ENCODE results near the gene CBX3. TPM values are rescaled to one million over a fixed set of nuclear protein-coding genes. Genes with fewer than 3 reads are reported as not detected.

The CBX3 gene
- total RNA-seq, 2 donors from 2014 or later: 51.6 to 75.3 TPM

- intact Hi-C loops (cut with DNase I): no loop called here
- Histone ChIP-seq H3K9me3 (no peaks in the 10 kb centered on the region), H3K27me3 (replicated peaks; ENCODE audit: insufficient read depth) (no peaks in the 10 kb centered on the region), H3K4me3 (no peak overlapping the region), H3K36me3 (no peaks in the 10 kb centered on the region), H3K27ac (no peak overlapping the region), H3K4me1 (replicated peaks) (no peaks in the 10 kb centered on the region)
- 90% methylated on average over 5 of the region's 5 CpGs for WGBS
- DNase-seq (ENCODE audit: low spot score): no peak
- no peak for TF ChIP-seq POLR2AphosphoS5 (IDR thresholded peaks at IDR 0.05)
- TF ChIP-seq POLR2A (IDR thresholded peaks at IDR 0.05): no peak
- TF ChIP-seq, protein P1, sequence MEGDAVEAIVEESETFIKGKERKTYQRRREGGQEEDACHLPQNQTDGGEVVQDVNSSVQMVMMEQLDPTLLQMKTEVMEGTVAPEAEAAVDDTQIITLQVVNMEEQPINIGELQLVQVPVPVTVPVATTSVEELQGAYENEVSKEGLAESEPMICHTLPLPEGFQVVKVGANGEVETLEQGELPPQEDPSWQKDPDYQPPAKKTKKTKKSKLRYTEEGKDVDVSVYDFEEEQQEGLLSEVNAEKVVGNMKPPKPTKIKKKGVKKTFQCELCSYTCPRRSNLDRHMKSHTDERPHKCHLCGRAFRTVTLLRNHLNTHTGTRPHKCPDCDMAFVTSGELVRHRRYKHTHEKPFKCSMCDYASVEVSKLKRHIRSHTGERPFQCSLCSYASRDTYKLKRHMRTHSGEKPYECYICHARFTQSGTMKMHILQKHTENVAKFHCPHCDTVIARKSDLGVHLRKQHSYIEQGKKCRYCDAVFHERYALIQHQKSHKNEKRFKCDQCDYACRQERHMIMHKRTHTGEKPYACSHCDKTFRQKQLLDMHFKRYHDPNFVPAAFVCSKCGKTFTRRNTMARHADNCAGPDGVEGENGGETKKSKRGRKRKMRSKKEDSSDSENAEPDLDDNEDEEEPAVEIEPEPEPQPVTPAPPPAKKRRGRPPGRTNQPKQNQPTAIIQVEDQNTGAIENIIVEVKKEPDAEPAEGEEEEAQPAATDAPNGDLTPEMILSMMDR (IDR thresholded peaks at IDR 0.05): no peak
Measured at GRCh38 chr7:26179422-26179821, 22.1 kb upstream of the CBX3 start.

- H3K9me3 ChIP-seq: no peaks in the 10 kb centered on the region
- H3K27me3 ChIP-seq (replicated peaks; ENCODE audit: insufficient read depth): no peaks in the 10 kb centered on the region
- WGBS: 57% methylated on average over 8 of the region's 8 CpGs
- DNase-seq (ENCODE audit: low spot score): no peak
- no peak overlapping the region for H3K4me3 ChIP-seq
- no peaks in the 10 kb centered on the region for H3K4me1 ChIP-seq (replicated peaks)
- H3K27ac ChIP-seq: no peak overlapping the region
- intact Hi-C loops (cut with DNase I): no loop called here
- TF ChIP-seq POLR2A (IDR thresholded peaks at IDR 0.05): no peak
- no peak for TF ChIP-seq POLR2AphosphoS5 (IDR thresholded peaks at IDR 0.05)
- TF ChIP-seq, protein P1 (IDR thresholded peaks at IDR 0.05): no peak
- H3K36me3 ChIP-seq: no peaks in the 10 kb centered on the region
Measured at GRCh38 chr7:26179826-26180497, 21.6 kb upstream of the CBX3 start.

GRCh38 chr7:26180792-26181198 is 20.8 kb upstream of the CBX3 start:
- no peak for TF ChIP-seq POLR2AphosphoS5 (IDR thresholded peaks at IDR 0.05)
- TF ChIP-seq, protein P1 (IDR thresholded peaks at IDR 0.05): no peak
- no peak for TF ChIP-seq POLR2A (IDR thresholded peaks at IDR 0.05)
- WGBS: 67% methylated on average over 5 of the region's 5 CpGs
- H3K36me3 ChIP-seq: no peaks in the 10 kb centered on the region
- DNase-seq (ENCODE audit: low spot score): no peak
- no peaks in the 10 kb centered on the region for H3K9me3 ChIP-seq
- no peak overlapping the region for H3K27ac ChIP-seq
- intact Hi-C loops (cut with DNase I): no loop called here
- no peak overlapping the region for H3K4me3 ChIP-seq
- H3K4me1 ChIP-seq (replicated peaks): no peaks in the 10 kb centered on the region
- H3K27me3 ChIP-seq (replicated peaks; ENCODE audit: insufficient read depth): no peaks in the 10 kb centered on the region

DNA sequence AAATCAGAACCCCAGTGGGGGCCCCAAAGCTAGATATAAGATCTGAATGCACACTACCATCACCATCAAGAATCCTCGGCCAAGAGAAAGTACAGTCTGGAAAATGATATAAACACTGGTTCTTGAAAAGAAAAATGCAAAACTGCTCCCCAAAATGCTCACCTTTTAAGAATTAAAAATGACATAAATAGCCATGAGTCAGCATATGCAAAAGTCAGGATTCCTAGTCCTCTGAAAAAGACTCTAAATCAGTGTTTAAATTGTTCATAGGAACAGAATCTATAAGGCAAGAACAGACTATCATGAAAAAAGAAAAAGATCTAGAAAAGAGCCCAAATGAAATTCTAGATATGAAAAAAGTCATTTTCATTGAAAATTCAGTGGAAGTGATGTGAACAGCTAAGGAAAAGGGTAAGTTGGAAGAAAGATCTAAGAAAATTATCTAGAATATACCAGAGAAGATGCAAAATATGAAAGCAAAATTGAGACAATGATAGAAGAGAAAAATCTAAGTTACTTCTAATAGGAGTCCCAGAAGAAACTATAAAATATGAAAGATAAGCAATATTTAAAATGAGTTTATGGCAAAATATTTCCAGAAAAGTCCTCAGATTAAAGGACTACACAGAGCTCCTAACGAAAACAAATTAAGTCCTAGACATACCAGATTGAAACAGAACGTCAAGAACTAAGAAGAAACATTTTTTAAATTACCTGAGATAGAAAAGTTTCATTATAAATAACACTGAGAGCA is 19.9 kb upstream of the CBX3 start:
- no peaks in the 10 kb centered on the region for H3K9me3 ChIP-seq
- H3K36me3 ChIP-seq: no peaks in the 10 kb centered on the region
- WGBS: 83% methylated on average over 3 of the region's 3 CpGs
- DNase-seq (ENCODE audit: low spot score): no peak
- TF ChIP-seq POLR2AphosphoS5 (IDR thresholded peaks at IDR 0.05) (no peak), POLR2A (IDR thresholded peaks at IDR 0.05) (no peak)
- TF ChIP-seq, protein P1 (IDR thresholded peaks at IDR 0.05): no peak
- H3K27me3 ChIP-seq (replicated peaks; ENCODE audit: insufficient read depth): no peaks in the 10 kb centered on the region
- H3K27ac ChIP-seq: no peak overlapping the region
- H3K4me3 ChIP-seq: no peak overlapping the region
- H3K4me1 ChIP-seq (replicated peaks): no peaks in the 10 kb centered on the region
- intact Hi-C loops (cut with DNase I): no loop called here

Measured in prostate gland (tissue), 2 donors.